ENCODE data around the gene CETP. TPM values are rescaled to one million over a fixed set of nuclear protein-coding genes. Genes with fewer than 3 reads are reported as not detected.

CETP gene
- total and polyA plus RNA-seq, 9 donors = 0.13 to 1.3 (median 0.20) TPM; not detected in 4

- TF ChIP-seq POLR2A (IDR thresholded peaks at IDR 0.05) (no peak), CTCF (IDR thresholded peaks at IDR 0.05) (no peak), EP300 (IDR thresholded peaks at IDR 0.05) (no peak)
- DNase-seq = peak in 1 of 5 donors; percentile 35
- peaks cover 8% of the 10 kb centered on the region for H3K4me1 ChIP-seq (ENCODE audit: insufficient read depth)
- 56 to 65% (median 62%) methylated on average over 12 of the region's 12 CpGs for WGBS, 3 donors
- intact Hi-C loops (cut with DNase I) = loop anchor here in 1 of 4 donors (10.0 kb wide), 1 partner anchor 91 kb away; no protein-coding TSS in a partner anchor
- no peaks in the 10 kb centered on the region for H3K36me3 ChIP-seq
- H3K4me3 ChIP-seq = no peak overlapping the region
- H3K27ac ChIP-seq = no peak overlapping the region
- no peaks in the 10 kb centered on the region for H3K9me3 ChIP-seq
- no peaks in the 10 kb centered on the region for H3K27me3 ChIP-seq
Measured at GRCh38 chr16:56945847-56946527, 15.8 kb upstream of the CETP start.

- intact Hi-C loops (cut with DNase I) = loop anchor here in 1 of 4 donors (10.0 kb wide), 1 partner anchor 92 kb away; no protein-coding TSS in a partner anchor
- H3K27ac ChIP-seq = no peak overlapping the region
Measured at GRCh38 chr16:56946767-56947603, 14.8 kb upstream of the CETP start.

GRCh38 chr16:56947604-56947995 is 14.2 kb upstream of the CETP start:
- 73 to 80% (median 74%) methylated on average over 2 of the region's 2 CpGs for WGBS, 3 donors
- Histone ChIP-seq H3K4me1 (ENCODE audit: insufficient read depth) (peaks cover 8% of the 10 kb centered on the region), H3K4me3 (no peak overlapping the region), H3K9me3 (no peaks in the 10 kb centered on the region), H3K36me3 (no peaks in the 10 kb centered on the region), H3K27me3 (no peaks in the 10 kb centered on the region), H3K27ac (no peak overlapping the region)
- intact Hi-C loops (cut with DNase I) = loop anchor here in 1 of 4 donors (10.0 kb wide), 1 partner anchor 93 kb away; no protein-coding TSS in a partner anchor
- DNase-seq = peak in 1 of 5 donors; percentile 13
- TF ChIP-seq CTCF (IDR thresholded peaks at IDR 0.05) = no peak
- no peak for TF ChIP-seq EP300 (IDR thresholded peaks at IDR 0.05)
- TF ChIP-seq POLR2A (IDR thresholded peaks at IDR 0.05) = no peak

More at GRCh38 chr16:56946767-56947603, 14.8 kb upstream of the CETP start:
- WGBS, 3 donors = 58 to 67% (median 62%) methylated on average over 10 of the region's 10 CpGs
- Histone ChIP-seq H3K27me3 (no peaks in the 10 kb centered on the region), H3K4me3 (no peak overlapping the region), H3K4me1 (ENCODE audit: insufficient read depth) (peaks cover 8% of the 10 kb centered on the region), H3K36me3 (no peaks in the 10 kb centered on the region), H3K9me3 (no peaks in the 10 kb centered on the region)
- no peak for TF ChIP-seq POLR2A (IDR thresholded peaks at IDR 0.05)
- DNase-seq = peak in 1 of 5 donors; percentile 41

GRCh38 chr16:56948234-56948633 is 13.5 kb upstream of the CETP start:
- Histone ChIP-seq H3K27me3 (no peaks in the 10 kb centered on the region), H3K27ac (no peak overlapping the region), H3K4me3 (no peak overlapping the region), H3K9me3 (no peaks in the 10 kb centered on the region), H3K4me1 (ENCODE audit: insufficient read depth) (peaks cover 8% of the 10 kb centered on the region), H3K36me3 (no peaks in the 10 kb centered on the region)
- intact Hi-C loops (cut with DNase I) = loop anchor here in 1 of 4 donors (10.0 kb wide), 1 partner anchor 93 kb away; no protein-coding TSS in a partner anchor
- 95 to 98% (median 97%) methylated on average over 6 of the region's 6 CpGs for WGBS, 3 donors
- peak in 1 of 5 donors; percentile 13 for DNase-seq
- TF ChIP-seq EP300 (IDR thresholded peaks at IDR 0.05) = no peak
- no peak for TF ChIP-seq CTCF (IDR thresholded peaks at IDR 0.05)
- no peak for TF ChIP-seq POLR2A (IDR thresholded peaks at IDR 0.05)
